ENCODE measurements around the gene PUSL1. TPM values are rescaled to one million over a fixed set of nuclear protein-coding genes. Genes with fewer than 3 reads are reported as not detected.

Gene PUSL1
- total RNA-seq, 1 experiment from 2014 or later = 38.0 TPM

DNA sequence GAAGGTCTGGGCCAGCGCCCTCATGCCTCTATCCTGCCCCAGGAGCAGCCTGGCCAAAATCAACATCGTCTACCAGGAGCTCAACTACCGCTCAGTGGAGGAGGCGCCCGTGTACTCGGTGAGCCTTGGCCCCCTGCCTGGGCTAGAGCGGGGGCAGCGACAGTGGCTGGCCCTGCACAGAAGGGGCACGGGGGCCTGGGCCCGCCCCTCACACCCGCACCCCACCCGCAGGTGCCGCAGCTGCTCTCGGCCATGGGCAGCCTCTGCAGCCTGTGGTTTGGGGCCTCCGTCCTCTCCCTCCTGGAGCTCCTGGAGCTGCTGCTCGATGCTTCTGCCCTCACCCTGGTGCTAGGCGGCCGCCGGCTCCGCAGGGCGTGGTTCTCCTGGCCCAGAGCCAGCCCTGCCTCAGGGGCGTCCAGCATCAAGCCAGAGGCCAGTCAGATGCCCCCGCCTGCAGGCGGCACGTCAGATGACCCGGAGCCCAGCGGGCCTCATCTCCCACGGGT, 17.3 kb upstream of the PUSL1 start:
- Histone ChIP-seq H2AFZ (ENCODE audit: low read length) (no peak overlapping the region), H3K9ac (ENCODE audit: extremely low read depth, insufficient read length, low read length) (no peak overlapping the region), H3K23me2 (ENCODE audit: insufficient read length, low read depth, low read length, poor library complexity, severe bottlenecking) (peaks cover 4% of the 10 kb centered on the region), H3K4me1 (ENCODE audit: insufficient read depth, low read length) (no peaks in the 10 kb centered on the region), H4K20me1 (ENCODE audit: control insufficient read depth, insufficient read depth, insufficient read length) (no peaks in the 10 kb centered on the region), H2BK12ac (ENCODE audit: insufficient read length, low read depth, low read length) (no peak overlapping the region), H4K8ac (replicated peaks; ENCODE audit: insufficient read length, low read depth, low read length) (no peak overlapping the region), H2BK20ac (ENCODE audit: low read depth, low read length, poor library complexity, severe bottlenecking) (no peak overlapping the region), H3T11ph (ENCODE audit: low read length) (no peak overlapping the region), H3K14ac (ENCODE audit: insufficient read depth, low read length) (no peak overlapping the region), H3K79me2 (ENCODE audit: insufficient read depth, low read length) (no peaks in the 10 kb centered on the region), H4K91ac (ENCODE audit: insufficient read length, low read depth, low read length) (no peak overlapping the region), H3K79me1 (ENCODE audit: insufficient read depth, low read depth, low read length, poor library complexity, severe bottlenecking) (no peaks in the 10 kb centered on the region), H3K27me3 (ENCODE audit: insufficient read depth, low read length) (no peaks in the 10 kb centered on the region), H3K23ac (ENCODE audit: insufficient read length, low read depth, low read length) (no peak overlapping the region), H3K9me3 (ENCODE audit: control insufficient read depth, low read depth, low read length) (no peaks in the 10 kb centered on the region), H3K18ac (ENCODE audit: insufficient read length, low read depth, low read length) (no peak overlapping the region), H3K56ac (ENCODE audit: insufficient read length, low read depth, low read length) (no peak overlapping the region), H3K27ac (ENCODE audit: insufficient read length, low read depth, low read length) (no peak overlapping the region), H3K4me2 (ENCODE audit: insufficient read depth, insufficient read length, low read length) (no peak overlapping the region), H2BK120ac (ENCODE audit: low read depth, low read length, poor library complexity, severe bottlenecking) (no peak overlapping the region), H2BK5ac (ENCODE audit: insufficient read length, low read length) (no peak overlapping the region), H4K5ac (ENCODE audit: insufficient read length, low read depth, low read length) (no peak overlapping the region), H2AK5ac (ENCODE audit: insufficient read length, low read length) (no peak overlapping the region), H3K4ac (ENCODE audit: low read depth, low read length) (no peak overlapping the region), H2BK15ac (ENCODE audit: low read depth, low read length) (no peak overlapping the region)
- Mint-ChIP-seq H3K4me3 (no peak overlapping the region), H3K4me1 (peaks cover 0 to 9% of the 10 kb centered on the region in 2 experiments; a peak in 2 of 4 replicates), H3K27ac (no peak overlapping the region), H3K36me3 (ENCODE audit: insufficient read depth in 1 of 3, low read depth in 3 of 3) (no peaks in the 10 kb centered on the region), H3K27me3 (ENCODE audit: low read depth) (peaks cover 2% of the 10 kb centered on the region), H3K9me3 (peaks cover 2 to 10% of the 10 kb centered on the region in 2 experiments; a peak in 2 of 5 replicates)
- WGBS (ENCODE audit: extremely low coverage, insufficient read length, low lambda C conversion rate) = no CpG with 5 or more reads among the region's 28 CpGs
- TF ChIP-seq, protein P1, sequence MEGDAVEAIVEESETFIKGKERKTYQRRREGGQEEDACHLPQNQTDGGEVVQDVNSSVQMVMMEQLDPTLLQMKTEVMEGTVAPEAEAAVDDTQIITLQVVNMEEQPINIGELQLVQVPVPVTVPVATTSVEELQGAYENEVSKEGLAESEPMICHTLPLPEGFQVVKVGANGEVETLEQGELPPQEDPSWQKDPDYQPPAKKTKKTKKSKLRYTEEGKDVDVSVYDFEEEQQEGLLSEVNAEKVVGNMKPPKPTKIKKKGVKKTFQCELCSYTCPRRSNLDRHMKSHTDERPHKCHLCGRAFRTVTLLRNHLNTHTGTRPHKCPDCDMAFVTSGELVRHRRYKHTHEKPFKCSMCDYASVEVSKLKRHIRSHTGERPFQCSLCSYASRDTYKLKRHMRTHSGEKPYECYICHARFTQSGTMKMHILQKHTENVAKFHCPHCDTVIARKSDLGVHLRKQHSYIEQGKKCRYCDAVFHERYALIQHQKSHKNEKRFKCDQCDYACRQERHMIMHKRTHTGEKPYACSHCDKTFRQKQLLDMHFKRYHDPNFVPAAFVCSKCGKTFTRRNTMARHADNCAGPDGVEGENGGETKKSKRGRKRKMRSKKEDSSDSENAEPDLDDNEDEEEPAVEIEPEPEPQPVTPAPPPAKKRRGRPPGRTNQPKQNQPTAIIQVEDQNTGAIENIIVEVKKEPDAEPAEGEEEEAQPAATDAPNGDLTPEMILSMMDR (conservative IDR thresholded peaks at IDR 0.05) = no peak
- DNase-seq = no peak

All from H9 (cell line).